Activated T-helper 2 cell treated with anti-CD3 and anti-CD28 coated beads, Interferon-gamma antibody, Interleukin-2, Interleukin-4, amounts not matched to agents 10 μg/mL and 5 μg/mL and 100 μg/mL, durations not matched to agents 14 hours and 24 hours and 36 hours (primary cell): ENCODE data around the gene KIF23. TPM values are rescaled to one million over a fixed set of nuclear protein-coding genes. Genes with fewer than 3 reads are reported as not detected.

ENCODE experiments used
- DNase-seq: peaks from one replicate; pipeline ENCODE4 v3.0.0; 2021; ENCODE audit warnings: low spot score
- H3K27ac Mint-ChIP-seq: one replicate; pipeline ENCODE4 v1.8.0; 2021; ENCODE audit warnings: mixed read lengths
- H3K27me3 Mint-ChIP-seq: one replicate; pipeline ENCODE4 v1.8.0; 2021; ENCODE audit warnings: low read depth, mixed read lengths
- H3K36me3 Mint-ChIP-seq: one replicate; pipeline ENCODE4 v1.8.0; 2021; ENCODE audit warnings: low read depth, mixed read lengths
- H3K4me1 Mint-ChIP-seq: one replicate; pipeline ENCODE4 v1.8.0; 2021; ENCODE audit warnings: low read depth, mixed read lengths
- H3K4me3 Mint-ChIP-seq: one replicate; pipeline ENCODE4 v1.8.0; 2021; ENCODE audit warnings: low read depth, mild to moderate bottlenecking, moderate library complexity, mixed read lengths
- H3K9me3 Mint-ChIP-seq: one replicate; pipeline ENCODE4 v1.8.0; 2021; ENCODE audit warnings: mixed read lengths
- intact Hi-C: fragments of 100-400 bp; cut with micrococcal nuclease; formaldehyde crosslinking; loops from one replicate; pipeline ENCODE4 v1.15.1; 2023
- total RNA-seq: library from RNA; stranded (reverse); gene quantifications from 2 replicates; pipeline ENCODE4 v1.2.3, GENCODE V29; 2022

The KIF23 gene
- total RNA-seq, 1 donor from 2014 or later: 44.5 TPM

GRCh38 chr15:69451951-69452691 lies 38.0 kb downstream of the KIF23 start:
- Mint-ChIP-seq H3K4me1 (peaks cover 26% of the 10 kb centered on the region), H3K36me3 (peaks cover 56% of the 10 kb centered on the region), H3K27ac (peak overlapping the region; percentile 99), H3K27me3 (no peaks in the 10 kb centered on the region), H3K4me3 (peak overlapping the region; percentile 99), H3K9me3 (no peaks in the 10 kb centered on the region)
- no peak for DNase-seq
- intact Hi-C loops: loop anchor here (1.0 to 5.0 kb wide), 3 partner anchors 9 to 645 kb away; partner anchors contain the start of genes KIF23 and TLE3

- Mint-ChIP-seq H3K9me3 (no peaks in the 10 kb centered on the region), H3K27me3 (no peaks in the 10 kb centered on the region), H3K27ac (peak within 1 kb of the TSS; percentile 99), H3K4me3 (peak within 1 kb of the TSS; percentile 99), H3K4me1 (peaks cover 28% of the 10 kb centered on the region), H3K36me3 (peaks cover 59% of the 10 kb centered on the region)
- intact Hi-C loops: loop anchor here (1.0 to 5.0 kb wide), 3 partner anchors 10 to 644 kb away; partner anchors contain the start of genes KIF23 and TLE3
- DNase-seq: peak; percentile 94
Observed at GRCh38 chr15:69452692-69453521, 38.8 kb downstream of the KIF23 start, which contains the start of gene RPLP1. Gene RPLP1, plus strand, starts transcription at chr15:69452818. Its CDS starts 131 bp downstream, at chr15:69452949.

- Mint-ChIP-seq H3K27ac (peak overlapping the region; percentile 33), H3K36me3 (peaks cover 59% of the 10 kb centered on the region), H3K4me3 (peak overlapping the region; percentile 99), H3K9me3 (no peaks in the 10 kb centered on the region), H3K27me3 (no peaks in the 10 kb centered on the region), H3K4me1 (peaks cover 28% of the 10 kb centered on the region)
- DNase-seq: no peak
- intact Hi-C loops: loop anchor here (5.0 kb wide), 1 partner anchor 642 kb away; the partner anchor contains the start of gene TLE3
Observed at GRCh38 chr15:69454953-69455352, 40.8 kb downstream of the KIF23 start.

- no peak for DNase-seq
- H3K36me3 Mint-ChIP-seq: peaks cover 59% of the 10 kb centered on the region
- peaks cover 28% of the 10 kb centered on the region for H3K4me1 Mint-ChIP-seq
- H3K27ac Mint-ChIP-seq: peak overlapping the region; percentile 20
- no peaks in the 10 kb centered on the region for H3K9me3 Mint-ChIP-seq
- intact Hi-C loops: no loop called here
- H3K27me3 Mint-ChIP-seq: no peaks in the 10 kb centered on the region
- no peak overlapping the region for H3K4me3 Mint-ChIP-seq
Observed at GRCh38 chr15:69456208-69457166, 42.3 kb downstream of the KIF23 start.

- no peak overlapping the region for H3K4me3 Mint-ChIP-seq
- H3K36me3 Mint-ChIP-seq: peaks cover 57% of the 10 kb centered on the region
- DNase-seq: no peak
- no peaks in the 10 kb centered on the region for H3K27me3 Mint-ChIP-seq
- no peaks in the 10 kb centered on the region for H3K9me3 Mint-ChIP-seq
- peak overlapping the region; percentile 24 for H3K27ac Mint-ChIP-seq
- H3K4me1 Mint-ChIP-seq: peaks cover 26% of the 10 kb centered on the region
- intact Hi-C loops: no loop called here
Observed at GRCh38 chr15:69457304-69458280, 43.4 kb downstream of the KIF23 start.

GRCh38 chr15:69459066-69459465 lies 44.9 kb downstream of the KIF23 start:
- H3K27ac Mint-ChIP-seq: no peak overlapping the region
- H3K4me3 Mint-ChIP-seq: no peak overlapping the region
- H3K9me3 Mint-ChIP-seq: no peaks in the 10 kb centered on the region
- peaks cover 44% of the 10 kb centered on the region for H3K36me3 Mint-ChIP-seq
- intact Hi-C loops: no loop called here
- no peak for DNase-seq
- no peaks in the 10 kb centered on the region for H3K27me3 Mint-ChIP-seq
- H3K4me1 Mint-ChIP-seq: peaks cover 35% of the 10 kb centered on the region

GRCh38 chr15:69460481-69460880 lies 46.3 kb downstream of the KIF23 start:
- no peak for DNase-seq
- H3K9me3 Mint-ChIP-seq: no peaks in the 10 kb centered on the region
- H3K27me3 Mint-ChIP-seq: peaks cover 9% of the 10 kb centered on the region
- no peak overlapping the region for H3K27ac Mint-ChIP-seq
- intact Hi-C loops: loop anchor here (10.0 kb wide), 2 partner anchors 296 to 794 kb away; partner anchors contain the start of gene GLCE
- peaks cover 23% of the 10 kb centered on the region for H3K4me1 Mint-ChIP-seq
- H3K36me3 Mint-ChIP-seq: peaks cover 30% of the 10 kb centered on the region
- H3K4me3 Mint-ChIP-seq: no peak overlapping the region

- H3K4me1 Mint-ChIP-seq: peaks cover 17% of the 10 kb centered on the region
- H3K9me3 Mint-ChIP-seq: no peaks in the 10 kb centered on the region
- H3K27ac Mint-ChIP-seq: peak overlapping the region; percentile 8
- H3K4me3 Mint-ChIP-seq: peak overlapping the region; percentile 84
- intact Hi-C loops: loop anchor here (10.0 kb wide), 2 partner anchors 297 to 793 kb away; partner anchors contain the start of gene GLCE
- H3K27me3 Mint-ChIP-seq: peaks cover 16% of the 10 kb centered on the region
- DNase-seq: no peak
- peaks cover 14% of the 10 kb centered on the region for H3K36me3 Mint-ChIP-seq
Observed at GRCh38 chr15:69462030-69462492, 47.9 kb downstream of the KIF23 start.

- H3K27me3 Mint-ChIP-seq: peaks cover 16% of the 10 kb centered on the region
Observed at GRCh38 chr15:69462493-69463181, 48.5 kb downstream of the KIF23 start.

GRCh38 chr15:69463182-69463756 lies 49.1 kb downstream of the KIF23 start:
- Mint-ChIP-seq H3K36me3 (peaks cover 3% of the 10 kb centered on the region), H3K9me3 (no peaks in the 10 kb centered on the region), H3K27ac (peak overlapping the region; percentile 71), H3K4me3 (peak overlapping the region; percentile 85), H3K27me3 (peaks cover 16% of the 10 kb centered on the region), H3K4me1 (peaks cover 20% of the 10 kb centered on the region)
- intact Hi-C loops: loop anchor here (10.0 kb wide), 2 partner anchors 298 to 792 kb away; partner anchors contain the start of gene GLCE
- DNase-seq: no peak

More at GRCh38 chr15:69462493-69463181, 48.5 kb downstream of the KIF23 start:
- no peaks in the 10 kb centered on the region for H3K9me3 Mint-ChIP-seq
- peaks cover 15% of the 10 kb centered on the region for H3K4me1 Mint-ChIP-seq
- DNase-seq: peak; percentile 88
- intact Hi-C loops: loop anchor here (10.0 kb wide), 2 partner anchors 298 to 792 kb away; partner anchors contain the start of gene GLCE
- peak overlapping the region; percentile 71 for H3K27ac Mint-ChIP-seq
- H3K36me3 Mint-ChIP-seq: peaks cover 8% of the 10 kb centered on the region
- peak overlapping the region; percentile 84 for H3K4me3 Mint-ChIP-seq
